Thyroid gland (tissue), 4 donors: ENCODE measurements around the gene PFKM.

Experiments used
- POLR2A ChIP-seq, 2 donors: fragments of 450-650 bp; IDR thresholded peaks; one replicate each; pipeline ENCODE4 v1.6.1; 2017; ENCODE audit warnings: antibody characterized with exemption in 2 of 2, mild to moderate bottlenecking in 2 of 2, moderate library complexity in 1 of 2
- TF ChIP-seq, protein P1 (sequence below), 6 experiments: fragments of 200-600 bp in 3 of 6; fragments of 450-650 bp in 3 of 6; sonication (generic) in 3 of 6; IDR thresholded peaks; one replicate each; pipeline ENCODE4 v1.5.1; 2016 to 2019; ENCODE audit warnings: antibody characterized with exemption in 6 of 6, mild to moderate bottlenecking in 2 of 6, inconsistent platforms in 1 of 6, moderate library complexity in 1 of 6

DNA sequence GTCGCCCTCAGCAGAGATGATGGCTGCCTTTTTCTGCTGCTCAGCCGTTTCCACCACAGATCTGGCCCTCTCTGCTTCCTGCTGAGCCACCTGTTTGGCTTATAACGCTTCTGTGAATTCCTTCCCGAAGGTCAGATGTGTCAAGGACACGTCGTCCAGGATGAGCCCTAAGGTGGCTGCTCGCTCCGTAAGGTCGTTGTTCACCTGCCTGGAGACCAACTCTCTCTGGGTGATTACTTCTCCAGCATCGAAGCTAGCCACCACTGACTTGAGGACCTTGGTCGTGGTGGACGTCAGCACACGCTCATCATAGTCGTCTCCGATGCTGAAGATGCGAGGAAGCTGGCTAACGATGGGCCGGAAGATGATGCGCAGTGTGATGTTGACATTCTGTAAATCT lies 49.8 kb downstream of the PFKM start:
- TF ChIP-seq, protein P1, sequence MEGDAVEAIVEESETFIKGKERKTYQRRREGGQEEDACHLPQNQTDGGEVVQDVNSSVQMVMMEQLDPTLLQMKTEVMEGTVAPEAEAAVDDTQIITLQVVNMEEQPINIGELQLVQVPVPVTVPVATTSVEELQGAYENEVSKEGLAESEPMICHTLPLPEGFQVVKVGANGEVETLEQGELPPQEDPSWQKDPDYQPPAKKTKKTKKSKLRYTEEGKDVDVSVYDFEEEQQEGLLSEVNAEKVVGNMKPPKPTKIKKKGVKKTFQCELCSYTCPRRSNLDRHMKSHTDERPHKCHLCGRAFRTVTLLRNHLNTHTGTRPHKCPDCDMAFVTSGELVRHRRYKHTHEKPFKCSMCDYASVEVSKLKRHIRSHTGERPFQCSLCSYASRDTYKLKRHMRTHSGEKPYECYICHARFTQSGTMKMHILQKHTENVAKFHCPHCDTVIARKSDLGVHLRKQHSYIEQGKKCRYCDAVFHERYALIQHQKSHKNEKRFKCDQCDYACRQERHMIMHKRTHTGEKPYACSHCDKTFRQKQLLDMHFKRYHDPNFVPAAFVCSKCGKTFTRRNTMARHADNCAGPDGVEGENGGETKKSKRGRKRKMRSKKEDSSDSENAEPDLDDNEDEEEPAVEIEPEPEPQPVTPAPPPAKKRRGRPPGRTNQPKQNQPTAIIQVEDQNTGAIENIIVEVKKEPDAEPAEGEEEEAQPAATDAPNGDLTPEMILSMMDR (IDR thresholded peaks at IDR 0.05): no peak
- no peak for TF ChIP-seq POLR2A (IDR thresholded peaks at IDR 0.05)
